ENCODE results near the gene ABCC10.

- TF ChIP-seq POLR2A (IDR thresholded peaks at IDR 0.05): no peak
- TF ChIP-seq CTCF (IDR thresholded peaks at IDR 0.05): no peak
Measured at GRCh38 chr6:43434943-43435342, 7.6 kb downstream of the ABCC10 start.

Data from heart left ventricle (tissue), 13 donors.